OCI-LY3 (cell line): ENCODE data around the gene SLC35D2.
"Not testable (repeated sequence)": the region's sequence is repeated elsewhere in the genome, so short reads cannot be mapped to it uniquely, and the experiment has no call there.

Experiments
- EZH2phosphoT487 ChIP-seq: fragments of 200-600 bp; shearing (Covaris generic); IDR thresholded peaks from 2 replicates; pipeline ENCODE4 v1.6.1; 2018; ENCODE audit warnings: antibody characterized with exemption, mixed run types, low read depth
- TF ChIP-seq, protein P1 (sequence below): fragments of 200-600, 300-600 bp; sonication (generic); IDR thresholded peaks from 2 replicates; pipeline ENCODE4 v1.5.1; 2014; ENCODE audit warnings: antibody characterized with exemption, low read length, low read depth

- TF ChIP-seq, protein P1, sequence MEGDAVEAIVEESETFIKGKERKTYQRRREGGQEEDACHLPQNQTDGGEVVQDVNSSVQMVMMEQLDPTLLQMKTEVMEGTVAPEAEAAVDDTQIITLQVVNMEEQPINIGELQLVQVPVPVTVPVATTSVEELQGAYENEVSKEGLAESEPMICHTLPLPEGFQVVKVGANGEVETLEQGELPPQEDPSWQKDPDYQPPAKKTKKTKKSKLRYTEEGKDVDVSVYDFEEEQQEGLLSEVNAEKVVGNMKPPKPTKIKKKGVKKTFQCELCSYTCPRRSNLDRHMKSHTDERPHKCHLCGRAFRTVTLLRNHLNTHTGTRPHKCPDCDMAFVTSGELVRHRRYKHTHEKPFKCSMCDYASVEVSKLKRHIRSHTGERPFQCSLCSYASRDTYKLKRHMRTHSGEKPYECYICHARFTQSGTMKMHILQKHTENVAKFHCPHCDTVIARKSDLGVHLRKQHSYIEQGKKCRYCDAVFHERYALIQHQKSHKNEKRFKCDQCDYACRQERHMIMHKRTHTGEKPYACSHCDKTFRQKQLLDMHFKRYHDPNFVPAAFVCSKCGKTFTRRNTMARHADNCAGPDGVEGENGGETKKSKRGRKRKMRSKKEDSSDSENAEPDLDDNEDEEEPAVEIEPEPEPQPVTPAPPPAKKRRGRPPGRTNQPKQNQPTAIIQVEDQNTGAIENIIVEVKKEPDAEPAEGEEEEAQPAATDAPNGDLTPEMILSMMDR: not testable (repeated sequence)
- not testable (repeated sequence) for TF ChIP-seq EZH2phosphoT487
Observed at GRCh38 chr9:96322210-96322609, 61.3 kb downstream of the SLC35D2 start.
